Measurements from ENCODE around the gene UTS2R.

DNA sequence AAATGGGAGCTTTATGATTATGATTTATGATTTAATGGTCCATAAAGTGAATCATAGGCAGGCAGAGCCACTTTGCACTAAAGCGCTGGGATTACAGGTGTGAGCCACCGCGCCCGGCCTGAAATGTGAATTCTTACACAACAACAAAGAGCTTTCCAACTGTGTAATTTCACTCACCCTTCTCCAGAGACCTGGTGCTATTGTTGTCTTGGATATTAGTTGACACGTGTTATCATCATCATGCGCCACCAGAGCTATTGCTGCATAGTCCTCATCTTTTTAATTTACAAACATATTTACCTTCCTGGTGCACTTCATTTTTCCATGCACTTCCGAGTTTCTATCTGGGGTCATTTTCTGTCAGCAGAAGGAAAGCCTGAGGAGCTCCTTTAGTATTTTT lies 4.8 kb upstream of the UTS2R start:
- TF ChIP-seq, protein P1, sequence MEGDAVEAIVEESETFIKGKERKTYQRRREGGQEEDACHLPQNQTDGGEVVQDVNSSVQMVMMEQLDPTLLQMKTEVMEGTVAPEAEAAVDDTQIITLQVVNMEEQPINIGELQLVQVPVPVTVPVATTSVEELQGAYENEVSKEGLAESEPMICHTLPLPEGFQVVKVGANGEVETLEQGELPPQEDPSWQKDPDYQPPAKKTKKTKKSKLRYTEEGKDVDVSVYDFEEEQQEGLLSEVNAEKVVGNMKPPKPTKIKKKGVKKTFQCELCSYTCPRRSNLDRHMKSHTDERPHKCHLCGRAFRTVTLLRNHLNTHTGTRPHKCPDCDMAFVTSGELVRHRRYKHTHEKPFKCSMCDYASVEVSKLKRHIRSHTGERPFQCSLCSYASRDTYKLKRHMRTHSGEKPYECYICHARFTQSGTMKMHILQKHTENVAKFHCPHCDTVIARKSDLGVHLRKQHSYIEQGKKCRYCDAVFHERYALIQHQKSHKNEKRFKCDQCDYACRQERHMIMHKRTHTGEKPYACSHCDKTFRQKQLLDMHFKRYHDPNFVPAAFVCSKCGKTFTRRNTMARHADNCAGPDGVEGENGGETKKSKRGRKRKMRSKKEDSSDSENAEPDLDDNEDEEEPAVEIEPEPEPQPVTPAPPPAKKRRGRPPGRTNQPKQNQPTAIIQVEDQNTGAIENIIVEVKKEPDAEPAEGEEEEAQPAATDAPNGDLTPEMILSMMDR (optimal IDR thresholded peaks at IDR 0.05 in 1 of 3, IDR thresholded peaks at IDR 0.05 in 1 of 3, conservative IDR thresholded peaks at IDR 0.05 in 1 of 3; ENCODE audit: extremely low read depth in 1 of 3, insufficient read depth in 2 of 3, low read length in 3 of 3): no peak
- TF ChIP-seq EZH2 (IDR thresholded peaks at IDR 0.05; ENCODE audit: low read length): no peak
